Fibroblast of lung (primary cell): ENCODE data around the gene OR14I1.
"Not testable (repeated sequence)": the region's sequence is repeated elsewhere in the genome, so short reads cannot be mapped to it uniquely, and the experiment has no call there.

Experiments
- CTCF ChIP-seq, 2 donors: IDR thresholded peaks in 1 of 2; conservative IDR thresholded peaks in 1 of 2; 1 replicate in 1 of 2; 2 replicates in 1 of 2; pipeline ENCODE4 v1.5.1; 2011 to 2012; ENCODE audit warnings: low read length in 2 of 2, control low read depth in 1 of 2, inconsistent platforms in 1 of 2, low read depth in 1 of 2, mild to moderate bottlenecking in 1 of 2
- EZH2 ChIP-seq: IDR thresholded peaks from 2 replicates; pipeline ENCODE4 v1.5.1; 2012; ENCODE audit warnings: low read length, control low read depth, mild to moderate bottlenecking; ENCODE audit errors: missing control alignments

- not testable (repeated sequence) for TF ChIP-seq EZH2; CTCF (conservative IDR thresholded peaks at IDR 0.05 in 1 of 2, IDR thresholded peaks at IDR 0.05 in 1 of 2; ENCODE audit: low read depth in 1 of 2, low read length in 2 of 2)
Measured at GRCh38 chr1:248656797-248657196, 45.8 kb downstream of the OR14I1 start.
